GM12878 (cell line): Measurements from ENCODE around the gene ELOVL5. TPM values are rescaled to one million over a fixed set of nuclear protein-coding genes. Genes with fewer than 3 reads are reported as not detected.

Experiments
- ATAC-seq: fragments of 200-7000 bp; cut with Tn5 transposase; 3 replicates; pipeline ENCODE4 v1.9.1; 2020; ENCODE audit warnings: mild to moderate bottlenecking, moderate library complexity
- BruUV-seq: library from RNA; stranded (reverse); fragments of 400-500 nt; replicated peaks from 2 replicates; lab custom pipeline; 2021; lab: Mats Ljungman, UMichigan
- CTCF ChIA-PET: fragments of 300-600 bp; sonication (Branson Sonifier 250); formaldehyde crosslinking; extraction: SDS; loops from one replicate; lab custom pipeline; 2021; ENCODE audit warnings: inconsistent platforms; lab: Yijun Ruan, JAX
- POLR2A ChIA-PET: fragments of 350-600 bp; formaldehyde crosslinking; extraction: SDS; loops from one replicate; lab custom pipeline; 2021; ENCODE audit warnings: inconsistent platforms; lab: Charles Lee
- RAD21 ChIA-PET: fragments of 300-600 bp; sonication (Branson Sonifier 250); formaldehyde crosslinking; loops from one replicate; lab custom pipeline; 2023; ENCODE audit warnings: antibody characterized with exemption; ENCODE audit not compliant: unreplicated experiment; lab: Charles Lee
- SMC1A ChIA-PET: fragments of 300-600 bp; sonication (Branson Sonifier 250); formaldehyde crosslinking; loops from one replicate; lab custom pipeline; 2023; ENCODE audit not compliant: unreplicated experiment, uncharacterized antibody; lab: Charles Lee
- DNase-seq: peaks from one replicate; pipeline ENCODE4 v3.0.0-alpha.2; 2011; ENCODE audit warnings: low read depth, low spot score
- FAIRE-seq: peaks from 3 replicates; lab custom pipeline; 2011; peaks lifted over from hg19 to GRCh38; lab: Jason Lieb, UNC
- H2AFZ ChIP-seq: 2 replicates; pipeline ENCODE4 v1.6.0; 2011; ENCODE audit warnings: low read depth, low read length, control low read depth; ENCODE audit not compliant: control insufficient read depth
- H3K27ac ChIP-seq: 2 replicates; pipeline ENCODE4 v1.5.1; 2011; ENCODE audit warnings: control low read depth; ENCODE audit not compliant: control insufficient read depth, insufficient read depth
- H3K27me3 ChIP-seq, 2 experiments: replicated peaks in 1 of 2; 2 replicates each; pipeline versions ENCODE4 v1.6.0 to v1.6.1; 2011; ENCODE audit warnings: low read length in 1 of 2; ENCODE audit not compliant: control insufficient read depth in 2 of 2, insufficient read depth in 2 of 2
- H3K36me3 ChIP-seq, 2 experiments: 2 replicates each; pipeline ENCODE4 v1.5.1; 2011; ENCODE audit warnings: low read length in 1 of 2; ENCODE audit not compliant: control insufficient read depth in 2 of 2, insufficient read depth in 2 of 2
- H3K4me1 ChIP-seq: 2 replicates; pipeline ENCODE4 v1.6.1; 2011; ENCODE audit warnings: mild to moderate bottlenecking, low read length, moderate library complexity, mixed read lengths; ENCODE audit not compliant: control insufficient read depth, insufficient read depth
- H3K4me2 ChIP-seq: 2 replicates; pipeline ENCODE4 v1.6.0; 2011; ENCODE audit warnings: control low read depth; ENCODE audit not compliant: control insufficient read depth, insufficient read depth
- H3K4me3 ChIP-seq: fragments of 200-600 bp; sonication (generic); 2 replicates; pipeline ENCODE4 v1.5.1; 2016
- H3K79me2 ChIP-seq: 2 replicates; pipeline ENCODE4 v1.6.0; 2011; ENCODE audit warnings: low read length; ENCODE audit not compliant: control insufficient read depth, insufficient read depth
- H3K9ac ChIP-seq: 2 replicates; pipeline ENCODE4 v1.8.0; 2011; ENCODE audit warnings: low read length, control low read depth, mixed read lengths; ENCODE audit not compliant: control insufficient read depth, insufficient read depth
- H3K9me3 ChIP-seq: replicated peaks from 3 replicates; pipeline ENCODE4 v1.5.1; 2011; ENCODE audit warnings: mild to moderate bottlenecking, low read length; ENCODE audit not compliant: control insufficient read depth, insufficient read depth
- H4K20me1 ChIP-seq: 2 replicates; pipeline ENCODE4 v1.6.0; 2011; ENCODE audit not compliant: control insufficient read depth, insufficient read depth
- ASH2L ChIP-seq: fragments of 300-600, 200-600 bp; sonication (generic); IDR thresholded peaks from 2 replicates; pipeline ENCODE4 v1.6.1; 2017; ENCODE audit warnings: low read depth, mild to moderate bottlenecking, borderline replicate concordance
- EED ChIP-seq: sonication (generic); IDR thresholded peaks from 2 replicates; pipeline ENCODE4 v1.6.1; 2016; ENCODE audit warnings: antibody characterized with exemption, low read depth
- RELA ChIP-seq: fragments of 450-650 bp; IDR thresholded peaks from 2 replicates; pipeline ENCODE4 v1.8.0; 2014; ENCODE audit warnings: borderline replicate concordance; ENCODE audit not compliant: partially characterized antibody
- RFX5 ChIP-seq: IDR thresholded peaks from 2 replicates; pipeline ENCODE4 v1.6.1; 2011; ENCODE audit warnings: low read depth, low read length, improper control_type of control experiment
- SREBF2 ChIP-seq: IDR thresholded peaks from 2 replicates; pipeline ENCODE4 v1.6.1; 2012; ENCODE audit warnings: mild to moderate bottlenecking, low read length
- ZNF384 ChIP-seq: IDR thresholded peaks from 2 replicates; pipeline ENCODE4 v1.6.1; 2012; ENCODE audit warnings: low read depth, mild to moderate bottlenecking, low read length, improper control_type of control experiment, borderline replicate concordance
- WGBS: methylation state at CpG from one replicate; pipeline ENCODE4 v1.1.6; 2016; ENCODE audit warnings: low lambda C conversion rate; ENCODE audit not compliant: insufficient replicate concordance, insufficient coverage; ENCODE audit errors: missing lambda C conversion rate; 5-methylcytosine and 5-hydroxymethylcytosine counted together
- in situ Hi-C: fragments of 300-500 bp; cut with MboI; formaldehyde crosslinking; loops from 9 replicates; pipeline ENCODE4 v1.14.3; 2018; ENCODE audit warnings: mixed read lengths
- intact Hi-C: fragments of 100-400 bp; cut with micrococcal nuclease; formaldehyde crosslinking; loops from one replicate; pipeline ENCODE4 v1.14.2; 2022; ENCODE audit not compliant: unreplicated experiment
- polyA plus RNA-seq, 11 experiments: library from polyadenylated mRNA; depleted of rRNA in 4 of 11; unstranded in 6 of 11; stranded (reverse) in 5 of 11; fragments of >200 nt; fragmentation: Nextera tagmentation in 4 of 11; fragmentation: Illumina TruSeq in 1 of 11; extraction: Ambion mirVana in 4 of 11; extraction: Trizol in 1 of 11; gene quantifications; 1 replicate in 1 of 11; 2 replicates in 10 of 11; pipeline versions ENCODE4 v1.2.1 to v1.2.3, GENCODE V29; 2011 to 2016; ENCODE audit warnings: inconsistent platforms in 2 of 11, missing spikeins in 2 of 11, low read depth in 1 of 11
- total RNA-seq, 4 experiments: library from RNA; depleted of rRNA in 3 of 4; stranded (reverse); fragments of >200 nt in 3 of 4; fragmentation: Illumina TruSeq in 1 of 4; extraction: Trizol in 1 of 4; gene quantifications; 2 replicates each; pipeline versions ENCODE4 v1.2.1 to v1.2.3, GENCODE V29; 2013 to 2021
- TF ChIP-seq, protein P1 (sequence below): IDR thresholded peaks from 2 replicates; pipeline ENCODE4 v1.6.1; 2012; ENCODE audit warnings: low read depth, low read length, improper control_type of control experiment
- TF ChIP-seq, protein P2 (sequence below): fragments of 450-650 bp; IDR thresholded peaks from 2 replicates; pipeline ENCODE4 v1.6.1; 2014; ENCODE audit warnings: mild to moderate bottlenecking
- TF ChIP-seq, protein P3 (sequence below): IDR thresholded peaks from 2 replicates; pipeline ENCODE4 v1.6.1; 2011; ENCODE audit warnings: low read depth, low read length, improper control_type of control experiment, borderline replicate concordance
- TF ChIP-seq, protein P4 (sequence below): fragments of 450-650 bp; IDR thresholded peaks from 2 replicates; pipeline ENCODE4 v1.6.1; 2017; ENCODE audit warnings: mild to moderate bottlenecking, moderate library complexity
- TF ChIP-seq, protein P5 (sequence below): fragments of 450-650 bp; IDR thresholded peaks from 2 replicates; pipeline ENCODE4 v1.6.1; 2017; ENCODE audit warnings: borderline replicate concordance
- TF ChIP-seq, protein P6 (sequence below), 3 experiments: IDR thresholded peaks in 2 of 3; conservative IDR thresholded peaks in 1 of 3; 2 replicates each; pipeline ENCODE4 v1.5.1; 2011; ENCODE audit warnings: low read depth in 3 of 3, low read length in 3 of 3, mild to moderate bottlenecking in 3 of 3, control low read depth in 2 of 3, moderate library complexity in 2 of 3, inconsistent platforms in 1 of 3, mixed read lengths in 1 of 3; ENCODE audit not compliant: control insufficient read depth in 2 of 3, insufficient read depth in 1 of 3; ENCODE audit errors: extremely low read depth in 1 of 3

The ELOVL5 gene
- total and polyA plus RNA-seq, 10 of the 15 experiments (the other 5 are each of a cell fraction or from before 2014, with no cell fraction given): 156 to 241 (median 196) TPM

DNA sequence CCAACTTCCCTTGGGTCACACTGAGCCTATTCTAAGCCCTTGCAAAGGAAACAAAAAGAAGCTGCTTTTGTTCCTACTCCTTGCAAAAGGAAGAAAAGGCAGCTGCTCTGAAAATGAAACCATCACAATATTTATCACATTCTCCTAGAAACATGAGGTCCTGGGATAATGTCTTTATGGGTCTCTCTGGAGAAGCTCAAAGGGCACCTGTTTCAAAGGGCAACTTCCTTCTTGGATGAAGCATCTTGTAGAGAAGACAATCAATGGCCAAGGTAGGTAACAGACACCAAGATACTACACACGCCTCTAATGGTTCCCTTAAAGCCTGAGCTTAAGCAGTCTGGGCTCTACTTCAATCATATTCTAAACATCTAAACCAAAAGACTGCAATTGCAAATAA is 10.4 kb downstream of the ELOVL5 start:
- no peaks in the 10 kb centered on the region for H4K20me1 ChIP-seq
- H3K4me1 ChIP-seq: peaks cover 31% of the 10 kb centered on the region
- WGBS: 0% methylated on average over 1 of the region's 1 CpG
- no peak for DNase-seq
- SMC1A ChIA-PET: interaction anchor here (1.1 to 8.2 kb wide), 13 partner anchors 8 to 146 kb away, joined by 3 to 135 read pairs (median 10); partner anchors contain the start of gene ELOVL5
- POLR2A ChIA-PET: interaction anchor here (1.2 to 5.8 kb wide), 7 partner anchors 9 to 35 kb away, joined by 3 to 57 read pairs (median 8); partner anchors contain the start of gene ELOVL5
- H3K4me2 ChIP-seq: peak overlapping the region; percentile 4; the same call in 1 of the 2 replicates
- H3K9ac ChIP-seq: no peak overlapping the region
- H3K4me3 ChIP-seq: no peak overlapping the region
- H3K27ac ChIP-seq: no peak overlapping the region
- in situ Hi-C loops (no loop called here), intact Hi-C loops (loop anchor here (5.0 kb wide), 1 partner anchor 144 kb away; no protein-coding TSS in a partner anchor)
- CTCF ChIA-PET: interaction anchor here (1.0 to 2.5 kb wide), 7 partner anchors 9 to 158 kb away, joined by 3 to 12 read pairs (median 3); partner anchors contain the start of gene ELOVL5
- H3K9me3 ChIP-seq: no peaks in the 10 kb centered on the region; the same call in 2 of the 3 replicates
- RAD21 ChIA-PET: interaction anchor here (0.9 to 7.3 kb wide), 7 partner anchors 10 to 99 kb away, joined by 4 to 51 read pairs (median 4); partner anchors contain the start of gene ELOVL5
- H3K36me3 ChIP-seq: peaks cover 0 to 11% of the 10 kb centered on the region in 2 experiments; a peak in 2 of 4 replicates
- no peak overlapping the region for H2AFZ ChIP-seq
- H3K27me3 ChIP-seq: no peaks in the 10 kb centered on the region
- peaks cover 98% of the 10 kb centered on the region for H3K79me2 ChIP-seq
- FAIRE-seq: no peak
- no peak for ATAC-seq
- BruUV-seq: no TSS peak
- TF ChIP-seq ASH2L (no peak), EED (no peak), RFX5 (no peak), ZNF384 (no peak), RELA (no peak), SREBF2 (no peak)
- TF ChIP-seq, protein P1, sequence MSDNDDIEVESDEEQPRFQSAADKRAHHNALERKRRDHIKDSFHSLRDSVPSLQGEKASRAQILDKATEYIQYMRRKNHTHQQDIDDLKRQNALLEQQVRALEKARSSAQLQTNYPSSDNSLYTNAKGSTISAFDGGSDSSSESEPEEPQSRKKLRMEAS: no peak
- TF ChIP-seq, protein P2, sequence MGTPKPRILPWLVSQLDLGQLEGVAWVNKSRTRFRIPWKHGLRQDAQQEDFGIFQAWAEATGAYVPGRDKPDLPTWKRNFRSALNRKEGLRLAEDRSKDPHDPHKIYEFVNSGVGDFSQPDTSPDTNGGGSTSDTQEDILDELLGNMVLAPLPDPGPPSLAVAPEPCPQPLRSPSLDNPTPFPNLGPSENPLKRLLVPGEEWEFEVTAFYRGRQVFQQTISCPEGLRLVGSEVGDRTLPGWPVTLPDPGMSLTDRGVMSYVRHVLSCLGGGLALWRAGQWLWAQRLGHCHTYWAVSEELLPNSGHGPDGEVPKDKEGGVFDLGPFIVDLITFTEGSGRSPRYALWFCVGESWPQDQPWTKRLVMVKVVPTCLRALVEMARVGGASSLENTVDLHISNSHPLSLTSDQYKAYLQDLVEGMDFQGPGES: no peak
- TF ChIP-seq, protein P3, sequence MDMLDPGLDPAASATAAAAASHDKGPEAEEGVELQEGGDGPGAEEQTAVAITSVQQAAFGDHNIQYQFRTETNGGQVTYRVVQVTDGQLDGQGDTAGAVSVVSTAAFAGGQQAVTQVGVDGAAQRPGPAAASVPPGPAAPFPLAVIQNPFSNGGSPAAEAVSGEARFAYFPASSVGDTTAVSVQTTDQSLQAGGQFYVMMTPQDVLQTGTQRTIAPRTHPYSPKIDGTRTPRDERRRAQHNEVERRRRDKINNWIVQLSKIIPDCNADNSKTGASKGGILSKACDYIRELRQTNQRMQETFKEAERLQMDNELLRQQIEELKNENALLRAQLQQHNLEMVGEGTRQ: no peak
- TF ChIP-seq, protein P4, sequence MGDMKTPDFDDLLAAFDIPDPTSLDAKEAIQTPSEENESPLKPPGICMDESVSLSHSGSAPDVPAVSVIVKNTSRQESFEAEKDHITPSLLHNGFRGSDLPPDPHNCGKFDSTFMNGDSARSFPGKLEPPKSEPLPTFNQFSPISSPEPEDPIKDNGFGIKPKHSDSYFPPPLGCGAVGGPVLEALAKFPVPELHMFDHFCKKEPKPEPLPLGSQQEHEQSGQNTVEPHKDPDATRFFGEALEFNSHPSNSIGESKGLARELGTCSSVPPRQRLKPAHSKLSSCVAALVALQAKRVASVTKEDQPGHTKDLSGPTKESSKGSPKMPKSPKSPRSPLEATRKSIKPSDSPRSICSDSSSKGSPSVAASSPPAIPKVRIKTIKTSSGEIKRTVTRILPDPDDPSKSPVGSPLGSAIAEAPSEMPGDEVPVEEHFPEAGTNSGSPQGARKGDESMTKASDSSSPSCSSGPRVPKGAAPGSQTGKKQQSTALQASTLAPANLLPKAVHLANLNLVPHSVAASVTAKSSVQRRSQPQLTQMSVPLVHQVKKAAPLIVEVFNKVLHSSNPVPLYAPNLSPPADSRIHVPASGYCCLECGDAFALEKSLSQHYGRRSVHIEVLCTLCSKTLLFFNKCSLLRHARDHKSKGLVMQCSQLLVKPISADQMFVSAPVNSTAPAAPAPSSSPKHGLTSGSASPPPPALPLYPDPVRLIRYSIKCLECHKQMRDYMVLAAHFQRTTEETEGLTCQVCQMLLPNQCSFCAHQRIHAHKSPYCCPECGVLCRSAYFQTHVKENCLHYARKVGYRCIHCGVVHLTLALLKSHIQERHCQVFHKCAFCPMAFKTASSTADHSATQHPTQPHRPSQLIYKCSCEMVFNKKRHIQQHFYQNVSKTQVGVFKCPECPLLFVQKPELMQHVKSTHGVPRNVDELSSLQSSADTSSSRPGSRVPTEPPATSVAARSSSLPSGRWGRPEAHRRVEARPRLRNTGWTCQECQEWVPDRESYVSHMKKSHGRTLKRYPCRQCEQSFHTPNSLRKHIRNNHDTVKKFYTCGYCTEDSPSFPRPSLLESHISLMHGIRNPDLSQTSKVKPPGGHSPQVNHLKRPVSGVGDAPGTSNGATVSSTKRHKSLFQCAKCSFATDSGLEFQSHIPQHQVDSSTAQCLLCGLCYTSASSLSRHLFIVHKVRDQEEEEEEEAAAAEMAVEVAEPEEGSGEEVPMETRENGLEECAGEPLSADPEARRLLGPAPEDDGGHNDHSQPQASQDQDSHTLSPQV: no peak
- TF ChIP-seq, protein P5, sequence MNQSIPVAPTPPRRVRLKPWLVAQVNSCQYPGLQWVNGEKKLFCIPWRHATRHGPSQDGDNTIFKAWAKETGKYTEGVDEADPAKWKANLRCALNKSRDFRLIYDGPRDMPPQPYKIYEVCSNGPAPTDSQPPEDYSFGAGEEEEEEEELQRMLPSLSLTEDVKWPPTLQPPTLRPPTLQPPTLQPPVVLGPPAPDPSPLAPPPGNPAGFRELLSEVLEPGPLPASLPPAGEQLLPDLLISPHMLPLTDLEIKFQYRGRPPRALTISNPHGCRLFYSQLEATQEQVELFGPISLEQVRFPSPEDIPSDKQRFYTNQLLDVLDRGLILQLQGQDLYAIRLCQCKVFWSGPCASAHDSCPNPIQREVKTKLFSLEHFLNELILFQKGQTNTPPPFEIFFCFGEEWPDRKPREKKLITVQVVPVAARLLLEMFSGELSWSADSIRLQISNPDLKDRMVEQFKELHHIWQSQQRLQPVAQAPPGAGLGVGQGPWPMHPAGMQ: no peak
- TF ChIP-seq, protein P6, sequence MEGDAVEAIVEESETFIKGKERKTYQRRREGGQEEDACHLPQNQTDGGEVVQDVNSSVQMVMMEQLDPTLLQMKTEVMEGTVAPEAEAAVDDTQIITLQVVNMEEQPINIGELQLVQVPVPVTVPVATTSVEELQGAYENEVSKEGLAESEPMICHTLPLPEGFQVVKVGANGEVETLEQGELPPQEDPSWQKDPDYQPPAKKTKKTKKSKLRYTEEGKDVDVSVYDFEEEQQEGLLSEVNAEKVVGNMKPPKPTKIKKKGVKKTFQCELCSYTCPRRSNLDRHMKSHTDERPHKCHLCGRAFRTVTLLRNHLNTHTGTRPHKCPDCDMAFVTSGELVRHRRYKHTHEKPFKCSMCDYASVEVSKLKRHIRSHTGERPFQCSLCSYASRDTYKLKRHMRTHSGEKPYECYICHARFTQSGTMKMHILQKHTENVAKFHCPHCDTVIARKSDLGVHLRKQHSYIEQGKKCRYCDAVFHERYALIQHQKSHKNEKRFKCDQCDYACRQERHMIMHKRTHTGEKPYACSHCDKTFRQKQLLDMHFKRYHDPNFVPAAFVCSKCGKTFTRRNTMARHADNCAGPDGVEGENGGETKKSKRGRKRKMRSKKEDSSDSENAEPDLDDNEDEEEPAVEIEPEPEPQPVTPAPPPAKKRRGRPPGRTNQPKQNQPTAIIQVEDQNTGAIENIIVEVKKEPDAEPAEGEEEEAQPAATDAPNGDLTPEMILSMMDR (IDR thresholded peaks at IDR 0.05 in 2 of 3, conservative IDR thresholded peaks at IDR 0.05 in 1 of 3; ENCODE audit: control insufficient read depth in 2 of 3, extremely low read depth in 1 of 3, insufficient read depth in 1 of 3, low read depth in 3 of 3, low read length in 3 of 3): no peak
